ENCODE data around the gene TAGLN.

GRCh38 chr11:117182551-117182935 lies 16.6 kb upstream of the TAGLN start:
- TF ChIP-seq CTCF (IDR thresholded peaks at IDR 0.05; ENCODE audit: borderline replicate concordance, extremely low read depth, low read length, poor library complexity, severe bottlenecking) (no peak), EZH2 (IDR thresholded peaks at IDR 0.05; ENCODE audit: borderline replicate concordance, low read depth, low read length, severe bottlenecking) (no peak)
